Activated naive CD4-positive, alpha-beta T cell treated with anti-CD3 and anti-CD28 coated beads, Interleukin-2, amount 50 U/mL, for 16 hours (primary cell): ENCODE results near the gene PAIP1.
"Not testable (repeated sequence)": the region's sequence is repeated elsewhere in the genome, so short reads cannot be mapped to it uniquely, and the experiment has no call there.

Experiments
- DNase-seq: peaks from one replicate; pipeline ENCODE4 v3.0.0-alpha.2; 2020

The PAIP1 gene, protein sequence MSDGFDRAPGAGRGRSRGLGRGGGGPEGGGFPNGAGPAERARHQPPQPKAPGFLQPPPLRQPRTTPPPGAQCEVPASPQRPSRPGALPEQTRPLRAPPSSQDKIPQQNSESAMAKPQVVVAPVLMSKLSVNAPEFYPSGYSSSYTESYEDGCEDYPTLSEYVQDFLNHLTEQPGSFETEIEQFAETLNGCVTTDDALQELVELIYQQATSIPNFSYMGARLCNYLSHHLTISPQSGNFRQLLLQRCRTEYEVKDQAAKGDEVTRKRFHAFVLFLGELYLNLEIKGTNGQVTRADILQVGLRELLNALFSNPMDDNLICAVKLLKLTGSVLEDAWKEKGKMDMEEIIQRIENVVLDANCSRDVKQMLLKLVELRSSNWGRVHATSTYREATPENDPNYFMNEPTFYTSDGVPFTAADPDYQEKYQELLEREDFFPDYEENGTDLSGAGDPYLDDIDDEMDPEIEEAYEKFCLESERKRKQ

GRCh38 chr5:43556857-43557542 is at the start of gene PAIP1:
PAIP1 (minus strand) TSS chr5:43557077; CDS start chr5:43556846, 231 bp downstream.
- DNase-seq = peak; percentile 82

DNA sequence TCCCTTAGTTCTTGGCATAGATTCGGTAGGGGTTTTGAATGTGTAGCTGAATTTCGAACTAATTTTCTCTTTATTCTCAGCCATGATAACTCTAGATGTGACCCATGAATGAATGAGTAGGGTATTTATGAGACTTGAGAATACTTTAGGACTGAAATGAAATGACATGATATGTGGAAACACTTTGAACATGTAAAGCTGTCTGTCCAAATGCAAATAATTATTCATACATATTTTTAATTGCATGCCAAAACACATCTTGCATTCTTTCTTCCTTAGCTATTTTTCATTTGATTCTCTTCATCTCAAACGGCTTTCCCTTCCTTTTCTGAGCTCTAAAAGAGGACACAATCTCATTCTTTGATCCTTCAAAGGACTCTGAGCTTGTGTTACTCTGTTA is 49.5 kb upstream of the PAIP1 start:
- DNase-seq = no peak

- DNase-seq = no peak
Measured at GRCh38 chr5:43604699-43605098, 47.8 kb upstream of the PAIP1 start.

DNA sequence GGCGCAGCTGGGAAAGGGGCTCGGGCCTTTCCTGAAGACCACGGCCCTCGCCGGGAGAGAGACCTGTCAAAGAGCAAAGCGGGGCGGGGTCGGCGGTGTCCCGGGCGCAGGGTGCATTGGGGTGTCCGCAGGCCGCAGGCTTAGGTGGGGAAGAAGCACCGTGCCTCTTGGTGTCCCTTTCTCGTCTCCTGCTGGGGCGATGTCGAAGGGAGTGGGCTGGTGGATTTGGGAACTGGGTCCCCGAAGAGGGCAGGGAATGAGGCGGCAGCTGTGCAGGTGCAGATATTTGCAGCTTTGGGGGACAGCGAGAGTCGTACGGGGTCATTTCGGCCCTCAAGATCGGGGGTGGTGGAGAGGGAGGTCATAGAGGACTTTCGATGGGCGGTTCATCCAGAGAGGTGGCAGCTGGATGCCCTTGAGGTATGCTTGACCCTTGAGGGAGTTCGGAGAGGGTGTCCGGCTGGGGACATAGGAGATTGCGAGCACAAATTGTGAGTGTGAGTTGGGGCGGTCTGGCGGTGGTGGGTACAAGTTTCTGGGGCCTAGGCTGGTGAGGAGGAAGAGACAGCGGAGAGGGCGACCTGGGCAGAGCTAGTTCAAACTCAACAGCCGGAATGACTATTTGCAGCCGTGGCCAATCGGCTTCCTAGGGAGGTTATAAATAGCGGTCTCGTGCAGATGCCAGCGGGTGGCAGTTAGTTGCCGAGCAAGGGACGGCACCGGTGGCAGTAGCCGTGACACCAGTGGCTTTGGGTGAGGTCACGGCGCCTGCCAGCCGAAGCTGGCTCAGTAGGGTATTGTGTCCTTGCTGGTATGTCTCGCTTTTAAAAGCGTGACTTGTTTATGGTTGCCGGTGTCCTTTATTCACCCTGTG is 46.7 kb upstream of the PAIP1 start:
- DNase-seq = peak; percentile 67

DNA sequence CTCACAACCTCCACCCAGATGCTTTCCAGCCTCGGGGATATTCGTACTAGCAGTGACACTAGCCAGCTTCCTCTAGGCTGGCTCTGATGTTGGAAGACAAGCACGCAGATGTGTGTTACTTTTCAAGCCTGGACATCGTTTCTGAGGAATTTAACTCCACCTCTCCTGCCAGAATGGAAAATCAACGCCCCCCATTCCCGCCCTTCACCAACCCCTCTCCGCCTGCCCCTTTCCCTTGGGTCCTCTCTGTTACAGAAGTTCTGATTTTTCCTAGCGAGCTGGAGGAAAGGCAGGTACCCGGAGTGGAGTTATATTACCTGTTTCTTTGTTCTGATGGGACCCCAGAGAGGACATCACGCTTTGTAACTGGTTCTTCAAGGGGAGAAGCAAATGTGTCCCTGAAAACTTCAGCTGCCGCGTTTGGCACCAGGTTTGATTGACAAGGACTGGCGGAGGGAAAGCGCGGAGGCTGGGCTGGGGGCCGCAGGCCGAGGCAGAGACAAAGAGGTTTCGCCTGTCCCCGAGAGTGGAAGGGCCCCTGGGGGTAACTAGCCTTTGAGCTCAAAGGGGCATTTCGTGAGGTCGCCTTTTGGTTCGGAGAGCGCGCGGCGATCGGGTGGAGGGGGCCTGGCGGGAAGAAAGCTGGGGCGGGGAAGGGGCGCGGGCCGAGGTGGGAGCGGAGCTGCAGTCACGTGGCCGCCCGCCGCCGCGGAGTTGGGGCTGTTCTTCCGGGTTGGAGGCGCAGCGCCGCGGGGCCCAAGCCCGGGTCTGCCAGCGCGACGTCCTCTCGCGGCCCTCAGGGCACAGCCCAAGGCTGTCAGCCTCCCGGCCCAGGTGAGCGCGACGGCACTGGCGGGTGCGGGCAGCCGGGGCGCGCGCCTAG is 45.8 kb upstream of the PAIP1 start, which contains the start of gene NNT:
Gene NNT (plus strand): TSS at position 720 of the 883 bp plus-strand sequence. CDS start 6,016 bp downstream, outside the sequence.
- DNase-seq = peak; percentile 80

- no peak for DNase-seq
Measured at GRCh38 chr5:43601454-43602260, 44.8 kb upstream of the PAIP1 start.

DNA sequence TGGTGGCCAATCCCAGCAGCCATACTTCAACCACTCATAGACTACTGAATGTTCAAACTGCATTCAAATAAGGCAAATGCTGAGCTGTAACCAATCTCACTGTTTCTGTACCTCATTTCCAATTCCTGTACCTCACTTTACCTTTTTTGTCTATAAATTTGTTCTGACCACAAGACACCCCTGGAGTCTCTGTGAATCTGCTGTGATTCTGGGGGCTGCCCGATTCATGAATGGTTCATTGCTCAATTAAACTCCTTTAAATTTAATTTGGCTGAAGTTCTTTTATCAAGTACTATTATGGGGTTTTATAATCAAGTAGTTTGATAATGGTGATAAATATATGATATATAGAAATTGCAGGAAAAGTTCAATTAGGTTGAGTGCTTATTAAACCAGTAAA is 42.0 kb upstream of the PAIP1 start:
- DNase-seq = not testable (repeated sequence)

DNA sequence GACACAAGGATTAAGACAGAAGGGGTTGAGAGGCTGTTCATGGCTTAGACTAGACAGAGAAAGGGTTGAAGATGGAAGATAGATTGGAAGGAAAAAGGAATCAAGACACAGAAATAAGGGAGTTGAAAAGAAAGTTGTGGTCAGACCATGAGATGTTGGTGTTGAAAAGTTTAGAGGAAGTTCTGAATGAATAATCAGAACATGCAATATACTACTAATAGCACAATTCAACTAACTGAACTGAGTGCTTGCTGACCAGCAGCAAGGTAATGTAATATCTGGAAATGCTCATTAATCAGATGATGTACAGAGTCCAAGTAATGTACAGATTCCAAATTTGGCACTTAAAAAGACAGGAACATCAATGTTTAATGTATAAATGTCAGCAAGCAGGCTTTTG is 35.5 kb upstream of the PAIP1 start:
- DNase-seq = no peak

DNA sequence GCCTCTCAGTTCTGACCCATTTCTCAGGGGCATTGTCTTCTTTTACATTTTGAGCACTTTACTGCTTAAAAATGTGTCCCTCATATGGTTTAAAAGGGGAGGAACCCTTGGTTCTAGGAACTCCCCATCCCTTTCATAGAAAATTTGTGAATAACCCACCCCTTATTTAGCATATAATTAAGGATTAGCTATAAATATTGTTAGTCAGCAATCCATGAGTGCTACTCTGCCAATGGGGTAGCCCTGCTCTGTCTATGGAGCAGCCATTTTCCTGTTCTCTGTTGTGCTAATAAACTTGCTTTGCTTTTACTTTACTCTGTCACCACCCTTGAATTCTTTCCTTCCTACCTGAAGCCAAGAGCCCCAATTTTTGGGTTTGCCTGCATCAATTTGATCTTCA is 33.8 kb upstream of the PAIP1 start:
- DNase-seq = no peak

DNA sequence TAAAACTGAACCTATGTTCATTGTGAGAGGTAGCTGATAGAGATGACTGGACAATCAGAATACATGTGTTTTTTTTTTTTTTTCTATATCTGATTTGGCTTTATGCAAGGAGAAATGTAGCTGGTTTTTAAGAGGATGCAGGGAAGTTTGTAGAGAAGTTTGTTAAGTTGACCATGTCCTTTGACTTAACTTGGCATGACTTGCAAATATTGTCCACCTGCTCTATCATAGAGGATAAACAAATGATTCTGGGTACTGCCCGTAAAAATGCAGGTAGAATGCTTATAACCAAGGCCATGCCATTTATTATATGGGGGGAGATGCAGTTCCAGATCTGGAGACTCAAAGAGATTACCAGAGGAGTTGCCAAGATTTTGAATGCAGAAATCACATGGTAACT is 32.4 kb upstream of the PAIP1 start:
- no peak for DNase-seq

DNA sequence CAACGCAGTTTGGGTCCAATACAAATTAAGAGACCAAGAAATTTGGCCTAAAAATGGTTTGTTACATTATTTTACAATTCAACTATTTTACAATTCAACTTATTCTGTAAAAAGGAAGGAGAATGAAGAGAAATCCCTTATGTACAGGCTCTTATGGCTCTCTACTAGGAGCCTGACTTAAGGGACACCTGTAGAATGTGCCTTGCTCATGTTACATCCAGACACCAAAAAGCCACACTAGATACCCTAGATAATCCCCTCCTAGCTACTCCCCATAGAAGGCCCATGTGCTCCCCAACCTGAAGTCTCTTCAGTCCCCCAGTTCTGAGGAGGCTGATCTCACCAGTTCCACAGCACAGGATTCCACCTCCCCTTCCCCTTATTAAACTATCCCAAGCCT is 32.0 kb upstream of the PAIP1 start:
- DNase-seq = no peak

DNA sequence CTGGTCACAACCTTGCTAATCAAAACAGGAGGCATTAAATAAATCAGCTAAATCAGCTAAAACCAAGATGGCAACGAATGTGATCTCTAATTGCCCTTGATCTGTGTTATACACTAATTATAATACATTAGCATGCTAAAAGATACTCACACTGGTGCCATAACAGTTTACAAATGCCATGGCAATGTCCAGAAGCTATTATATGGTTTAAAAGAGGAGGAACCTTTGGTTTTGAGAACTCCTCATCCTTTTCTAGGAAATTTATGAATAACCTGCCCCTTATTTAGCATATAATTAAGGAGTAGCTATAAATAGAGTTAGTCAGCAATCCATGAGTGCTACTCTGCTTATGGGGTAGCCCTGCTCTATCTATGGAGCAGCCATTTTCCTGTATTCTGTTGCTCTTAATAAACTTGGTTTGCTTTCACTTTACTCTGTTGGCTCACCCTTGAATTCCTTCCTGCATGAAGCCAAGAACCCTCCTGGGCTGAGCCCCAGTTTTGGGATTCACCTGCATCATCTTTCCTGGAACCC is 27.4 kb upstream of the PAIP1 start:
- DNase-seq = no peak

DNA sequence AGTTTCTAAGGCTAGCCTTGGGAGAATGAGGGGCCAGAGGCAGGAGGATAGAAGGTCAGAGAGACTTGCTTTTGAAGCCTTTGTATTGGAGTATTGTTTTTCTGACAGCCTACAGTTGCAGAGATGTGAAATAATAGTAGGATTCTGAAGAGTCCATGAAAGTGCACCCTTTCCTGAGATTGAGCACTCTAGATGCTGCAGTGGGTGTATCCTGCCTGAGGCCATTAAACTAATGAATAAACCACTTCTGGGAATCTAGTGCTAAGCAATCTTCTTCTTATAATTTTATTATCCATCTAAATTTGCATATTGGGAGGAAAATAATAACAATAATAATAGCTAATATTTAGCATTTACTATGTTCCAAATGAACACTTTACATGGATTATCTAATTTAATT is 26.8 kb upstream of the PAIP1 start:
- no peak for DNase-seq

DNA sequence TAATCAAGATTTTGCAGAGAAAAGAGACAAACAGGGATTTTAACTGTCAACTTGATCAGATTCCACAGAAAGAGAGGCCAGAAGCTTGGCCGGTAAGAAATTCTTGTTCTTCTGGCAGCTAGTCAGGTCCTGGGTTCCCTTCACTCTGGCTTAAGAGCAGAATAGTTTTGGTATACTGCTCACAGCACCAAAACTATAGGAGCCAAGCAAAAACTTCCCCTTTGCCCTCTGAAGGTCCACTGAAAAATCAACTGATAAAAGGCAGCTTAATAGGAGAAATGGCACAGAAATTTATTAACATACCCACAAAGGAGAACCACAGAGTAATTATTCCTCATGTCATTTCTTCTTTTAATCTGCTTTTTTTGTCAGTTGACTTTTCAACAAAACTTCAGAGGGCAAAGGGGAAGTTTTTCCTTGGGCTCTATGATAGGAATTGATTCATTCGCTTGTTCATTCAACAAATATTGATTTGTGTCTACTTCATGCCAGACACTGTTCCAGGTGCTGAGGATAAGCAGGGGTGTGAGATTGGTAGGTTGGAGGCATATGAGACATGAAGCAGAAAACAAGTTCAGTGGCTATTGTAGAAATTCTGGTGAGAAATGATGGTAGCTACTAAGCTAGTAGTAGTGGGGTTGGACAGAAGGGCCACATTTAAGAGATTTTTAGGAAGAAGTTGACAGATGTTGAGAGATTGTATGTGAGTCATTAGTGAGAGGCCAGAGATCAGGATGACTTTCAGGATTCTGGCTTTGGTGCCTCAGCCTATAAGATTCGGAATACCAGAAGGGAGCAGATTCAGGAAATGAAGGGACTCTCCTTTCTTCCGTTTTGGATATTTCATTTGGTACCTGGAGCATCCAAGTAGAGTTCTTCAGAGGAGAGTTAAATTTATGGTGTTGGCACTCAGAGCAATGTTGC is 25.5 kb upstream of the PAIP1 start:
- no peak for DNase-seq

- DNase-seq = no peak
Measured at GRCh38 chr5:43581398-43581797, 24.5 kb upstream of the PAIP1 start.

GRCh38 chr5:43580402-43581210 is 23.7 kb upstream of the PAIP1 start:
- not testable (repeated sequence) for DNase-seq

- DNase-seq = no peak
Measured at GRCh38 chr5:43573058-43573457, 16.2 kb upstream of the PAIP1 start.

DNA sequence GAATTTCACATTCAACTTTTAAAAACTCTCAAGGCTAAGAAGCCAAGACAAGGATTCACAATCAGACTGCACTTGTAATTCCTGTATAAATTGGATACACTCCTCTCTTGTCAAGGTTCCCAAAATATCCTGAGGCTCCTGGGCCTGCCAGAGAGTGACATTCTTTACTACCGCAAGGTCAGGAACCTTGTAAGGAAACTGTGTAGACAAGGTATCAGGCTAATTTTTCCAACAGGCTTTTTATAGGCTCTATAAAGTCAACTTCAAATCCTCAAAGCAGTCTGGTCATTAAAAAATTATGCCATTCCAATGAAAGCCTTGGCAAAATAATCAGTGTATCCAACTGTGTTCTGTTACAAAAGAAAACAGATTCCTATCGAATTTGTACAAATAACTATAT is 15.5 kb upstream of the PAIP1 start:
- DNase-seq = no peak

- DNase-seq = no peak
Measured at GRCh38 chr5:43571237-43571636, 14.4 kb upstream of the PAIP1 start.
